NB4 (cell line): ENCODE results near the gene JCAD.
A peak's percentile ranks its signal among the peaks of the same experiment; 100 is the strongest.

Source experiments
- DNase-seq: peaks from one replicate; pipeline ENCODE4 v3.0.0; 2010; ENCODE audit warnings: low read depth
- H3K4me3 ChIP-seq: one replicate; pipeline ENCODE4 v1.5.1; 2011; ENCODE audit warnings: mild to moderate bottlenecking, low read depth, low read length, moderate library complexity
- CTCF ChIP-seq: IDR thresholded peaks from one replicate; pipeline ENCODE4 v1.5.1; 2012; ENCODE audit warnings: low read depth, low read length
- MAX ChIP-seq: IDR thresholded peaks from 2 replicates; pipeline ENCODE4 v1.6.1; 2011; ENCODE audit warnings: low read depth, low read length
- MYC ChIP-seq: IDR thresholded peaks from 2 replicates; pipeline ENCODE4 v1.6.1; 2011; ENCODE audit warnings: low read depth, low read length
- POLR2A ChIP-seq: IDR thresholded peaks from 2 replicates; pipeline ENCODE4 v1.6.1; 2011; ENCODE audit warnings: mild to moderate bottlenecking; ENCODE audit not compliant: insufficient read length; ENCODE audit errors: extremely low read depth

The JCAD gene

GRCh38 chr10:30042820-30043219 lies 16.6 kb downstream of the JCAD start:
- no peak for DNase-seq
- TF ChIP-seq CTCF (no peak), MYC (no peak), POLR2A (no peak), MAX (no peak)
- H3K4me3 ChIP-seq = no peak overlapping the region

- TF ChIP-seq MYC (no peak), MAX (no peak), CTCF (no peak), POLR2A (no peak)
- peak; percentile 28 for DNase-seq
- no peak overlapping the region for H3K4me3 ChIP-seq
Measured at GRCh38 chr10:30041196-30042105, 17.9 kb downstream of the JCAD start.

- no peak for DNase-seq
- H3K4me3 ChIP-seq = no peak overlapping the region
- no peak for TF ChIP-seq POLR2A
- no peak for TF ChIP-seq CTCF
- TF ChIP-seq MAX = no peak
- no peak for TF ChIP-seq MYC
Measured at GRCh38 chr10:30040597-30040996, 18.8 kb downstream of the JCAD start.

GRCh38 chr10:30039988-30040387 lies 19.4 kb downstream of the JCAD start:
- H3K4me3 ChIP-seq = no peak overlapping the region
- TF ChIP-seq MAX (no peak), CTCF (no peak), POLR2A (no peak), MYC (no peak)
- DNase-seq = no peak

- no peak overlapping the region for H3K4me3 ChIP-seq
- TF ChIP-seq CTCF (no peak), POLR2A (no peak), MAX (no peak), MYC (no peak)
- no peak for DNase-seq
Measured at GRCh38 chr10:30039567-30039966, 19.8 kb downstream of the JCAD start.
